PC-9 (cell line): Measurements from ENCODE around the gene UTP11. TPM values are rescaled to one million over a fixed set of nuclear protein-coding genes. Genes with fewer than 3 reads are reported as not detected.

Source experiments
- BruUV-seq: library from RNA; stranded (reverse); fragments of 400-500 nt; replicated peaks from 2 replicates; lab custom pipeline; 2021; lab: Mats Ljungman, UMichigan
- CTCF ChIA-PET: fragments of 300-600 bp; sonication (Branson Sonifier 250); formaldehyde crosslinking; loops from one replicate; lab custom pipeline; 2022; ENCODE audit warnings: antibody characterized with exemption; lab: Charles Lee
- POLR2A ChIA-PET: fragments of 300-600 bp; sonication (Branson Sonifier 250); formaldehyde crosslinking; loops from one replicate; lab custom pipeline; 2022; ENCODE audit warnings: antibody characterized with exemption; ENCODE audit not compliant: unreplicated experiment; lab: Charles Lee
- DNase-seq, 2 experiments: peaks; one replicate each; pipeline versions ENCODE4 v3.0.0 to v3.0.0-alpha.2; 2015 to 2022; ENCODE audit warnings: mixed read lengths in 1 of 2
- H2AFZ ChIP-seq: fragments of 200-600 bp; sonication (generic); 2 replicates; pipeline ENCODE4 v1.8.1; 2017; ENCODE audit warnings: antibody characterized with exemption
- H3F3A ChIP-seq: fragments of 200-600 bp; sonication (generic); 2 replicates; pipeline ENCODE4 v1.8.1; 2017; ENCODE audit warnings: antibody characterized with exemption, mild to moderate bottlenecking, low read depth; ENCODE audit not compliant: insufficient read depth
- H3K27ac ChIP-seq: fragments of 200-600 bp; sonication (generic); 2 replicates; pipeline ENCODE4 v1.6.1; 2016; ENCODE audit warnings: mixed run types
- H3K27me3 ChIP-seq: fragments of 200-600 bp; sonication (generic); 2 replicates; pipeline ENCODE4 v1.6.1; 2016; ENCODE audit warnings: low read depth, mixed run types; ENCODE audit not compliant: insufficient read depth
- H3K36me3 ChIP-seq: fragments of 200-600 bp; sonication (generic); 2 replicates; pipeline ENCODE4 v1.6.1; 2016; ENCODE audit warnings: low read depth, mixed run types
- H3K4me1 ChIP-seq: fragments of 200-600 bp; sonication (generic); replicated peaks from 2 replicates; pipeline ENCODE4 v1.6.1; 2016; ENCODE audit warnings: mixed run types; ENCODE audit not compliant: insufficient read depth
- H3K4me2 ChIP-seq: fragments of 200-600 bp; sonication (generic); 2 replicates; pipeline ENCODE4 v1.6.1; 2017; ENCODE audit warnings: mixed run types
- H3K4me3 ChIP-seq: fragments of 200-600 bp; sonication (generic); 2 replicates; pipeline ENCODE4 v1.6.1; 2016; ENCODE audit warnings: mixed run types
- H3K79me2 ChIP-seq: fragments of 200-600 bp; sonication (generic); 2 replicates; pipeline ENCODE4 v1.6.1; 2017; ENCODE audit warnings: low read depth, mixed run types
- H3K9me2 ChIP-seq: fragments of 200-600 bp; sonication (generic); 2 replicates; pipeline ENCODE4 v1.8.1; 2017; ENCODE audit warnings: mild to moderate bottlenecking; ENCODE audit not compliant: insufficient read depth
- H3K9me3 ChIP-seq: fragments of 200-600 bp; sonication (generic); 2 replicates; pipeline ENCODE4 v1.8.1; 2016; ENCODE audit warnings: low read depth; ENCODE audit not compliant: insufficient read depth
- H4K20me1 ChIP-seq: fragments of 200-600 bp; sonication (generic); 2 replicates; pipeline ENCODE4 v1.8.1; 2017; ENCODE audit not compliant: insufficient read depth
- EZH2 ChIP-seq: fragments of 200-600 bp; sonication (generic); IDR thresholded peaks from 2 replicates; pipeline ENCODE4 v1.8.0; 2017; ENCODE audit warnings: antibody characterized with exemption, low read depth
- intact Hi-C: fragments of 100-400 bp; cut with micrococcal nuclease; formaldehyde crosslinking; loops from one replicate; pipeline ENCODE4 v1.10.0; 2022; ENCODE audit not compliant: unreplicated experiment
- total RNA-seq: library from RNA; stranded (reverse); gene quantifications from 2 replicates; pipeline ENCODE4 v1.2.3, GENCODE V29; 2021
- TF ChIP-seq, protein P1 (sequence below): fragments of 200-600 bp; sonication (generic); conservative IDR thresholded peaks from 2 replicates; pipeline ENCODE4 v1.6.1; 2017; ENCODE audit warnings: mixed run types, antibody characterized with exemption, mild to moderate bottlenecking, moderate library complexity

The UTP11 gene
- total RNA-seq, 1 experiment from 2014 or later = 36.4 TPM

DNA sequence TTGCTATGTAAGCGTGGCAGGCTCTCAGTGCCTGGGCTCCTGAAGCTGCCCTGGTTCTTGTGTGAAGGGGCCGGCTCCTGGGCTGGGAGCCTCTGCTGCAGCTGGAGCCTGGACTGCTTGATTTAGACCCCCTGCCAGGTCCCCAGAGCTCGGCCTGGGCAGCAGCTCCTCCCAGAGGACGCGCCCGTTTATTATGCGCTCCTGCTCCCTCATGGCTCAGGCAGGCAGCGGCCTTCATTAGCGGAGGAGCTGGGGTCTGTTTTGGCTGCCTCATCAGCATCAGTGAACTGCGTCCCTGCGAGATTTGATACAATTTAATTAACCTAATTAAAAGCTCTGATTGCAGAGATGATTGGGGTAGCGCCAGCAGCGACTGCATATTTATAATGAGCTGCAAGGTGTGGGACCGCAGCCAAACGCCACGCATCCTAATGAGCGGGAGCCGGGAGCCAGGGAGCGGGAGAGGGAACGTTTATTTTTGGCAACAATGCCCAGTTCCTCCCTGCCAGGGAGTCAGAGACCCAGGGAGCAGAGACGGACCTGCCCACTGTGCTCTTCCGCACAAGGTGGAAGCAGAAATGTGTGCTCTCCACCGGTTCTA lies 16.6 kb downstream of the UTP11 start:
- Histone ChIP-seq H3K4me3 (no peak overlapping the region), H3K4me1 (peaks cover 48% of the 10 kb centered on the region), H2AFZ (no peak overlapping the region), H3K27ac (peak overlapping the region; percentile 91), H3K4me2 (peak overlapping the region; percentile 73), H3K27me3 (no peaks in the 10 kb centered on the region), H3K36me3 (no peaks in the 10 kb centered on the region; the same call in 1 of the 2 replicates), H3K9me3 (no peaks in the 10 kb centered on the region), H3K9me2 (no peaks in the 10 kb centered on the region), H3F3A (peaks cover 36% of the 10 kb centered on the region; the same call in 1 of the 2 replicates), H3K79me2 (no peaks in the 10 kb centered on the region), H4K20me1 (no peaks in the 10 kb centered on the region)
- intact Hi-C loops = loop anchor here (2.0 to 5.0 kb wide), 4 partner anchors 108 to 1063 kb away; no protein-coding TSS in a partner anchor
- POLR2A ChIA-PET = no interaction called here
- TF ChIP-seq EZH2 = no peak
- TF ChIP-seq, protein P1, sequence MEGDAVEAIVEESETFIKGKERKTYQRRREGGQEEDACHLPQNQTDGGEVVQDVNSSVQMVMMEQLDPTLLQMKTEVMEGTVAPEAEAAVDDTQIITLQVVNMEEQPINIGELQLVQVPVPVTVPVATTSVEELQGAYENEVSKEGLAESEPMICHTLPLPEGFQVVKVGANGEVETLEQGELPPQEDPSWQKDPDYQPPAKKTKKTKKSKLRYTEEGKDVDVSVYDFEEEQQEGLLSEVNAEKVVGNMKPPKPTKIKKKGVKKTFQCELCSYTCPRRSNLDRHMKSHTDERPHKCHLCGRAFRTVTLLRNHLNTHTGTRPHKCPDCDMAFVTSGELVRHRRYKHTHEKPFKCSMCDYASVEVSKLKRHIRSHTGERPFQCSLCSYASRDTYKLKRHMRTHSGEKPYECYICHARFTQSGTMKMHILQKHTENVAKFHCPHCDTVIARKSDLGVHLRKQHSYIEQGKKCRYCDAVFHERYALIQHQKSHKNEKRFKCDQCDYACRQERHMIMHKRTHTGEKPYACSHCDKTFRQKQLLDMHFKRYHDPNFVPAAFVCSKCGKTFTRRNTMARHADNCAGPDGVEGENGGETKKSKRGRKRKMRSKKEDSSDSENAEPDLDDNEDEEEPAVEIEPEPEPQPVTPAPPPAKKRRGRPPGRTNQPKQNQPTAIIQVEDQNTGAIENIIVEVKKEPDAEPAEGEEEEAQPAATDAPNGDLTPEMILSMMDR = no peak
- no peak for DNase-seq
- BruUV-seq = no TSS peak
- CTCF ChIA-PET = no interaction called here

DNA sequence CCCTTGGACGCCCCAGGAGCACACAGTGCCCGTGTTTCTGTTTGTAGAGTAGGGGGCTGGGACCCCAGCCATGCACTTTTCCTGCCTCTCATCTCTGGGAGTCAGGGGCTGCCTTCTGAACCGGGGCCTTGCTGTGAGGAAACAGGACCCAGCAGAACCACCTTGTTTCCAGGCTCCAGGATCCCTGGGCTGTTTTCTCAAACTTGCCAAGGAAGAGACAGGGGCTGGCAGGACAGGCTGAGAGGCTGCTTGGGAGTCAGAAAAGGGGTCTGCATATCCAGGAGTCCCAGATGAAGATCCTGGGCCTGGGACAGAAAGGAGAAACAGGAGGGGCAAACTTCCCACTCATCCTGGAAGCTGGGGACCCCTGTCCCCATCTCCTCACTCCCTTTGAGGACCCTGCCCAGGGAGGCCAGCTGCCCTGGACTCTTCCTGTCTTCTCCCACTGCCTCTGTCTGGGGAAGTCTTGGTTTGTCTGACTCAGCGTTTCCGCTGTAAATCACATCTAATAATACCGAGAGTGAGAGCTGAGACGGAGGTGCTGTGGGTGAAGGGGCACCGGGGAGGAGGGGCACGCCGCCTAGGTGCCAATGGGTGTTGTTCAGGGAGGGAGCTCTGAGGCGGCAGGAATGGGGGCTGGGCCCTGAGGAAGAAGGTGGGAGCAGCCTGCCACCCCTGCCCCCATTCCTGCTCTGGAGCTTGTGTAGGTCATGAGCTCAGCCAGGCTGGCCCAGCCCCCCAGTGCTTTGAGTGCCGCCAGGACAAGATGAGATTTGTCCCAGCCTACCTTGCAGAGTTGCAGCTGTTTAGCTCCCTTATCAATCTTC lies 17.4 kb downstream of the UTP11 start:
- Histone ChIP-seq H3K27me3 (no peaks in the 10 kb centered on the region), H3F3A (peaks cover 36% of the 10 kb centered on the region; the same call in 1 of the 2 replicates), H3K79me2 (no peaks in the 10 kb centered on the region), H3K4me1 (peaks cover 48% of the 10 kb centered on the region), H3K4me3 (peak overlapping the region; percentile 38; the same call in 1 of the 2 replicates), H3K4me2 (peak overlapping the region; percentile 73), H3K36me3 (no peaks in the 10 kb centered on the region; the same call in 1 of the 2 replicates), H3K27ac (peak overlapping the region; percentile 91), H3K9me2 (no peaks in the 10 kb centered on the region), H3K9me3 (no peaks in the 10 kb centered on the region), H4K20me1 (no peaks in the 10 kb centered on the region), H2AFZ (0 out of 2 replicates have a peak overlapping the region, but pooled peaks have one; percentile 5)
- ChIA-PET POLR2A (no interaction called here), CTCF (interaction anchor here (0.5 to 0.6 kb wide), 2 partner anchors 34 to 1946 kb away, joined by 4 to 9 read pairs; partner anchors contain the start of gene TEKT2)
- intact Hi-C loops = loop anchor here (2.0 to 5.0 kb wide), 4 partner anchors 107 to 1062 kb away; no protein-coding TSS in a partner anchor
- TF ChIP-seq EZH2 = no peak
- TF ChIP-seq, protein P1 = no peak
- TSS peak; percentile 30 for BruUV-seq
- peak; percentile 46 to 77 for DNase-seq
